ENCODE data around the gene FGF14. TPM values are rescaled to one million over a fixed set of nuclear protein-coding genes. Genes with fewer than 3 reads are reported as not detected.
A peak's percentile ranks its signal among the peaks of the same experiment; 100 is the strongest.

The FGF14 gene
- polyA plus RNA-seq, 4 donors: 1.0 to 1.6 (median 1.1) TPM

GRCh38 chr13:102373221-102373620, 28.6 kb downstream of the FGF14 start:
- no peak for DNase-seq (ENCODE audit: low read depth in 4 of 4, low spot score in 2 of 4)

GRCh38 chr13:102369302-102369701, 32.5 kb downstream of the FGF14 start:
- no peak for DNase-seq (ENCODE audit: low read depth in 4 of 4, low spot score in 2 of 4)

- DNase-seq (ENCODE audit: low read depth in 4 of 4, low spot score in 2 of 4): no peak
These were observed 34.0 kb downstream of the FGF14 start for GRCh38 chr13:102367836-102368235.

GRCh38 chr13:102361113-102361512, 40.7 kb downstream of the FGF14 start:
- DNase-seq (ENCODE audit: low read depth in 4 of 4, low spot score in 2 of 4): no peak

- DNase-seq (ENCODE audit: low read depth in 4 of 4, low spot score in 2 of 4): no peak
These were observed 42.6 kb downstream of the FGF14 start for GRCh38 chr13:102359264-102359663.

- DNase-seq (ENCODE audit: low read depth in 4 of 4, low spot score in 2 of 4): no peak
These were observed 46.6 kb downstream of the FGF14 start for GRCh38 chr13:102355251-102355650.

- DNase-seq (ENCODE audit: low read depth in 4 of 4, low spot score in 2 of 4): no peak
These were observed 47.8 kb downstream of the FGF14 start for GRCh38 chr13:102354011-102354410.

- no peak for DNase-seq (ENCODE audit: low read depth in 4 of 4, low spot score in 2 of 4)
These were observed 50.3 kb downstream of the FGF14 start for GRCh38 chr13:102351521-102351920.

- DNase-seq (ENCODE audit: low read depth in 4 of 4, low spot score in 2 of 4): no peak
These were observed 54.4 kb downstream of the FGF14 start for GRCh38 chr13:102347490-102347889.

GRCh38 chr13:102346769-102347168, 55.1 kb downstream of the FGF14 start:
- DNase-seq (ENCODE audit: low read depth in 4 of 4, low spot score in 2 of 4): no peak

- DNase-seq (ENCODE audit: low read depth in 4 of 4, low spot score in 2 of 4): no peak
These were observed 57.4 kb downstream of the FGF14 start for GRCh38 chr13:102344410-102344809.

- no peak for DNase-seq (ENCODE audit: low read depth in 4 of 4, low spot score in 2 of 4)
These were observed 68.3 kb downstream of the FGF14 start for GRCh38 chr13:102333320-102334198.

GRCh38 chr13:102328909-102329308, 72.9 kb downstream of the FGF14 start:
- no peak for DNase-seq (ENCODE audit: low read depth in 4 of 4, low spot score in 2 of 4)

GRCh38 chr13:102327119-102327617, 74.7 kb downstream of the FGF14 start:
- DNase-seq (ENCODE audit: low read depth in 4 of 4, low spot score in 2 of 4): no peak

GRCh38 chr13:102326381-102327118, 75.3 kb downstream of the FGF14 start:
- no peak for DNase-seq (ENCODE audit: low read depth in 4 of 4, low spot score in 2 of 4)

GRCh38 chr13:102325321-102325720, 76.5 kb downstream of the FGF14 start:
- DNase-seq (ENCODE audit: low read depth in 4 of 4, low spot score in 2 of 4): no peak

- no peak for DNase-seq (ENCODE audit: low read depth in 4 of 4, low spot score in 2 of 4)
These were observed 78.3 kb downstream of the FGF14 start for GRCh38 chr13:102323505-102323904.

- no peak for DNase-seq (ENCODE audit: low read depth in 4 of 4, low spot score in 2 of 4)
These were observed 78.8 kb downstream of the FGF14 start for GRCh38 chr13:102323012-102323411.

- no peak for DNase-seq (ENCODE audit: low read depth in 4 of 4, low spot score in 2 of 4)
These were observed 79.6 kb downstream of the FGF14 start for GRCh38 chr13:102322211-102322610.

GRCh38 chr13:102318233-102318632, 83.6 kb downstream of the FGF14 start:
- DNase-seq (ENCODE audit: low read depth in 4 of 4, low spot score in 2 of 4): no peak

GRCh38 chr13:102317593-102317992, 84.3 kb downstream of the FGF14 start:
- peak; percentile 4 to 27 (median 20) for DNase-seq (ENCODE audit: low read depth in 4 of 4, low spot score in 2 of 4)

- no peak for DNase-seq (ENCODE audit: low read depth in 4 of 4, low spot score in 2 of 4)
These were observed 85.1 kb downstream of the FGF14 start for GRCh38 chr13:102316732-102317131.

Measured in left renal cortex interstitium (tissue), 4 donors.